ENCODE results near the gene SCN3B. TPM values are rescaled to one million over a fixed set of nuclear protein-coding genes. Genes with fewer than 3 reads are reported as not detected.

SCN3B gene
- total and polyA plus RNA-seq, 2 of the 4 experiments (the other 2 are of a cell fraction) = under 0.01 to 0.03 TPM

- Histone ChIP-seq H2AK5ac (ENCODE audit: low read depth, low read length) (no peak overlapping the region), H4K20me1 (ENCODE audit: insufficient read depth, low read length) (no peaks in the 10 kb centered on the region), H2AFZ (replicated peaks; ENCODE audit: low read length, poor library complexity) (no peak overlapping the region), H3K4me1 (ENCODE audit: control insufficient read depth, insufficient read depth, low read length) (no peaks in the 10 kb centered on the region), H3K9me3 (ENCODE audit: control insufficient read depth, insufficient read depth, low read length) (no peaks in the 10 kb centered on the region), H2BK15ac (ENCODE audit: low read depth, low read length) (no peak overlapping the region), H3K4ac (ENCODE audit: low read depth, low read length) (no peak overlapping the region), H3K4me2 (ENCODE audit: low read depth, low read length) (no peak overlapping the region), H3K27me3 (ENCODE audit: control insufficient read depth, insufficient read depth, low read length) (peaks cover 24% of the 10 kb centered on the region), H3K23ac (ENCODE audit: low read depth, low read length) (no peak overlapping the region), H4K91ac (ENCODE audit: insufficient read depth, low read depth, low read length) (no peak overlapping the region), H3K4me3 (ENCODE audit: insufficient read depth, low read depth, low read length) (no peak overlapping the region), H3K27ac (ENCODE audit: insufficient read depth, low read length) (no peak overlapping the region), H2BK120ac (ENCODE audit: low read depth, low read length) (no peak overlapping the region), H3K9me1 (ENCODE audit: insufficient read depth, low read length) (no peaks in the 10 kb centered on the region), H3K9ac (ENCODE audit: low read depth, low read length) (no peak overlapping the region), H2BK5ac (ENCODE audit: low read depth, low read length, poor library complexity, severe bottlenecking) (no peak overlapping the region), H3K18ac (ENCODE audit: low read depth, low read length) (no peak overlapping the region), H4K8ac (ENCODE audit: low read depth in 2 of 2, low read length in 2 of 2) (no peak overlapping the region), H2AK9ac (replicated peaks; ENCODE audit: low read depth, low read length, poor library complexity) (no peak overlapping the region), H3K36me3 (ENCODE audit: control insufficient read depth, insufficient read depth, low read length) (no peaks in the 10 kb centered on the region), H3K14ac (replicated peaks; ENCODE audit: low read depth, low read length) (no peak overlapping the region), H4K5ac (ENCODE audit: low read depth, low read length) (no peak overlapping the region), H2BK20ac (ENCODE audit: low read depth, low read length) (no peak overlapping the region), H3K79me1 (ENCODE audit: low read depth in 1 of 2, low read length in 2 of 2) (no peaks in the 10 kb centered on the region), H3K56ac (ENCODE audit: extremely low read depth, insufficient read depth, low read length) (no peak overlapping the region)
- intact Hi-C loops (cut with micrococcal nuclease) = no loop called here
- CTCF ChIA-PET = interaction anchor here (0.6 kb wide), 1 partner anchor 16 kb away, joined by 5 read pairs; no protein-coding TSS in a partner anchor
- POLR2A ChIA-PET (ENCODE audit: unreplicated experiment) = no interaction called here
- dilution Hi-C loops (cut with HindIII; ENCODE audit: low sequenced_read_pairs, unreplicated experiment) = no loop called here
- ATAC-seq (ENCODE audit: low read depth) (no peak), DNase-seq (no peak)
- WGBS, 2 experiments (ENCODE audit: extremely low coverage in 2 of 2, insufficient read length in 1 of 2) = no CpG with 5 or more reads among the region's 3 CpGs
- no TSS peak for BruUV-seq (replicated peaks)
- in situ Hi-C loops (cut with MboI; ENCODE audit: low sequenced_read_pairs) = no loop called here
- TF ChIP-seq SMC3 (IDR thresholded peaks at IDR 0.05; ENCODE audit: low read depth, low read length) (no peak), CHD1 (IDR thresholded peaks at IDR 0.05; ENCODE audit: low read depth, low read length) (no peak), CTCF (conservative IDR thresholded peaks at IDR 0.05; ENCODE audit: low read depth, low read length) (no peak)
- TF ChIP-seq, protein P1, sequence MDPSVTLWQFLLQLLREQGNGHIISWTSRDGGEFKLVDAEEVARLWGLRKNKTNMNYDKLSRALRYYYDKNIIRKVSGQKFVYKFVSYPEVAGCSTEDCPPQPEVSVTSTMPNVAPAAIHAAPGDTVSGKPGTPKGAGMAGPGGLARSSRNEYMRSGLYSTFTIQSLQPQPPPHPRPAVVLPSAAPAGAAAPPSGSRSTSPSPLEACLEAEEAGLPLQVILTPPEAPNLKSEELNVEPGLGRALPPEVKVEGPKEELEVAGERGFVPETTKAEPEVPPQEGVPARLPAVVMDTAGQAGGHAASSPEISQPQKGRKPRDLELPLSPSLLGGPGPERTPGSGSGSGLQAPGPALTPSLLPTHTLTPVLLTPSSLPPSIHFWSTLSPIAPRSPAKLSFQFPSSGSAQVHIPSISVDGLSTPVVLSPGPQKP (IDR thresholded peaks at IDR 0.05; ENCODE audit: borderline replicate concordance, low read depth, low read length) = no peak
- TF ChIP-seq, protein P2, sequence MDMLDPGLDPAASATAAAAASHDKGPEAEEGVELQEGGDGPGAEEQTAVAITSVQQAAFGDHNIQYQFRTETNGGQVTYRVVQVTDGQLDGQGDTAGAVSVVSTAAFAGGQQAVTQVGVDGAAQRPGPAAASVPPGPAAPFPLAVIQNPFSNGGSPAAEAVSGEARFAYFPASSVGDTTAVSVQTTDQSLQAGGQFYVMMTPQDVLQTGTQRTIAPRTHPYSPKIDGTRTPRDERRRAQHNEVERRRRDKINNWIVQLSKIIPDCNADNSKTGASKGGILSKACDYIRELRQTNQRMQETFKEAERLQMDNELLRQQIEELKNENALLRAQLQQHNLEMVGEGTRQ (IDR thresholded peaks at IDR 0.05; ENCODE audit: low read depth, low read length) = no peak
Measured at GRCh38 chr11:123700772-123701171, 46.3 kb upstream of the SCN3B start.
